Measurements from ENCODE around the gene MIPEP. TPM values are rescaled to one million over a fixed set of nuclear protein-coding genes. Genes with fewer than 3 reads are reported as not detected.

The MIPEP gene
- total and polyA plus RNA-seq, 10 of the 15 experiments (the other 5 are each of a cell fraction or from before 2014, with no cell fraction given): 15.6 to 56.2 (median 29.8) TPM

- POLR2A ChIA-PET: interaction anchor here (0.6 kb wide), 1 partner anchor 101 kb away, joined by 3 read pairs; the partner anchor contains the start of gene MIPEP
- FAIRE-seq (no peak), ATAC-seq (no peak), DNase-seq (ENCODE audit: low read depth, low spot score) (no peak)
- no peaks in the 10 kb centered on the region for H4K20me1 ChIP-seq (ENCODE audit: control insufficient read depth, insufficient read depth)
- no peak overlapping the region for H3K4me3 ChIP-seq
- CTCF ChIA-PET: interaction anchor here (1.2 to 2.9 kb wide), 4 partner anchors 11 to 101 kb away, joined by 5 to 17 read pairs (median 8); partner anchors contain the start of gene MIPEP
- SMC1A ChIA-PET (ENCODE audit: uncharacterized antibody, unreplicated experiment): interaction anchor here (0.8 to 2.6 kb wide), 7 partner anchors 10 to 77 kb away, joined by 3 to 27 read pairs (median 4); no protein-coding TSS in a partner anchor
- intact Hi-C loops (cut with micrococcal nuclease; ENCODE audit: unreplicated experiment): no loop called here
- no peaks in the 10 kb centered on the region; a peak in 1 of 4 replicates for H3K36me3 ChIP-seq (ENCODE audit: control insufficient read depth in 2 of 2, insufficient read depth in 2 of 2, low read length in 1 of 2)
- in situ Hi-C loops (cut with MboI): no loop called here
- H3K27me3 ChIP-seq (replicated peaks in 1 of 2; ENCODE audit: control insufficient read depth in 2 of 2, insufficient read depth in 2 of 2, low read length in 1 of 2): no peaks in the 10 kb centered on the region
- no peak overlapping the region for H2AFZ ChIP-seq (ENCODE audit: control insufficient read depth, low read depth, low read length)
- H3K4me1 ChIP-seq (ENCODE audit: control insufficient read depth, insufficient read depth, low read length): peaks cover 22% of the 10 kb centered on the region
- no peak overlapping the region for H3K4me2 ChIP-seq (ENCODE audit: control insufficient read depth, insufficient read depth)
- H3K79me2 ChIP-seq (ENCODE audit: control insufficient read depth, insufficient read depth, low read length): no peaks in the 10 kb centered on the region
- TF ChIP-seq REST (IDR thresholded peaks at IDR 0.05; ENCODE audit: low read depth, low read length) (no peak), BCL3 (IDR thresholded peaks at IDR 0.05; ENCODE audit: borderline replicate concordance, insufficient read depth, low read depth, low read length, poor library complexity, severe bottlenecking) (no peak), CEBPB (IDR thresholded peaks at IDR 0.05; ENCODE audit: borderline replicate concordance in 1 of 2, low read depth in 2 of 2, low read length in 2 of 2) (no peak)
- no peak overlapping the region for H3K9ac ChIP-seq (ENCODE audit: control insufficient read depth, insufficient read depth, low read length)
- WGBS (ENCODE audit: insufficient coverage, insufficient replicate concordance, low lambda C conversion rate, missing lambda C conversion rate): 98% methylated on average over 2 of the region's 2 CpGs
- H3K9me3 ChIP-seq (replicated peaks; ENCODE audit: control insufficient read depth, insufficient read depth, low read length): no peaks in the 10 kb centered on the region; the same call in 2 of the 3 replicates
- no TSS peak for BruUV-seq (replicated peaks)
- RAD21 ChIA-PET (ENCODE audit: unreplicated experiment): interaction anchor here (0.5 to 2.8 kb wide), 3 partner anchors 10 to 37 kb away, joined by 3 to 16 read pairs (median 4); no protein-coding TSS in a partner anchor
- no peak overlapping the region for H3K27ac ChIP-seq (ENCODE audit: control insufficient read depth, insufficient read depth)
Measured at GRCh38 chr13:23788459-23788858, 100.7 kb downstream of the MIPEP start.

Data from GM12878 (cell line).